ENCODE data around the gene MAP10.

DNA sequence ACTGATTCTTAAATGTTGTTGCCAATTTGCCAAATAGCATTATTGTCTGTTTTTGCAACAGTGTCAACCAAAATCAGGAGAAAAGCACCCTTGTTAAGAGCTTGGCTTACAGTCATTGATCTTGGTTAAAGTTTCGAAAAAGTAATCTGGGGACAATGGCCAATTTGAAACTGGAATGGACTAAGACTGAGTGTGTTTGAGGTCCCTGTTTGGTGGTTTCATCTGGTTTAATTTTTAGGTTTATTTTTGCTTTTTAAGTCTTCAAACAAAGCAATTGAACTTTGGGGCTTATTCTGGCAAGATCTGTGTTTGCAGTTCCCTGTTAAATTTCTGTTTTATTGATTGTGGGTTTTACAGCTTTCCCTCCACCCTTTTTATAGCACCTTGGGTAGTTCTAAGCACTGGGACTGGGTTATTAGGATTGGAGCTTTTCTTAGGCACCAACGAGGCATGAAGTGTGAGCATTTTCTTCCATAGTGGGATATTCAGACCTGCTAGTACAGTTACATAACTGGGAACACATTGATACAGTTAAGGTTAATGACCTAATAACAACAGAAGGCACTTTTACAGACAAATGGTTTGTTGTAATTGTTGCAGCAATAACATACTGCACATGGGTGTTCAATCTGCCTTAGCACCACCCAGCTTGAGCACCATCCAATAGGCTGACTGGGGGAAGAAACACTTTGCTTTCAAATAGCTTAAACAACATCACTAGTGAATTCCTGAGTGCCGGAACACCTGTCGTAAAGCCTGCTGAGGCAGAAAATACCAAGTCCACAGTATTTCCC lies 40.6 kb upstream of the MAP10 start:
- no peak for TF ChIP-seq EZH2phosphoT487 (IDR thresholded peaks at IDR 0.05; ENCODE audit: insufficient read depth, low read depth)
- TF ChIP-seq EZH2 (IDR thresholded peaks at IDR 0.05; ENCODE audit: insufficient read depth, poor library complexity, severe bottlenecking): no peak

All from GM23248 (cell line).